Effector memory CD8-positive, alpha-beta T cell (primary cell): ENCODE measurements around the gene CDH4.

ENCODE experiments used
- ATAC-seq: fragments of 150-1000 bp; cut with Tn5 transposase; replicated peaks from 2 replicates; pipeline ENCODE4 v1.10.0; 2021; ENCODE audit warnings: mild to moderate bottlenecking, moderate library complexity
- DNase-seq, 3 experiments: peaks; one replicate each; pipeline ENCODE4 v3.0.0; 2021
- H3K27ac Mint-ChIP-seq, 2 donors: one replicate each; pipeline ENCODE4 v1.8.0; 2022; ENCODE audit warnings: mild to moderate bottlenecking in 2 of 2, mixed read lengths in 2 of 2, moderate library complexity in 2 of 2
- H3K27me3 Mint-ChIP-seq, 2 donors: one replicate each; pipeline ENCODE4 v1.8.0; 2022; ENCODE audit warnings: mixed read lengths in 2 of 2
- H3K36me3 Mint-ChIP-seq: one replicate; pipeline ENCODE4 v1.8.0; 2022; ENCODE audit warnings: mild to moderate bottlenecking, moderate library complexity, mixed read lengths; ENCODE audit not compliant: insufficient read depth
- H3K4me1 Mint-ChIP-seq, 2 donors: one replicate each; pipeline ENCODE4 v1.8.0; 2022; ENCODE audit warnings: low read depth in 2 of 2, mixed read lengths in 2 of 2
- H3K4me3 Mint-ChIP-seq, 2 donors: one replicate each; pipeline ENCODE4 v1.8.0; 2022; ENCODE audit warnings: mild to moderate bottlenecking in 2 of 2, mixed read lengths in 2 of 2, moderate library complexity in 2 of 2
- H3K9me3 Mint-ChIP-seq, 2 donors: one replicate each; pipeline ENCODE4 v1.8.0; 2022; ENCODE audit warnings: mixed read lengths in 2 of 2

Gene CDH4

GRCh38 chr20:61654726-61655125 is 402.7 kb downstream of the CDH4 start:
- Mint-ChIP-seq H3K27ac (no peak overlapping the region), H3K4me3 (no peak overlapping the region), H3K27me3 (peaks cover 5 to 19% of the 10 kb centered on the region in 2 donors), H3K9me3 (no peaks in the 10 kb centered on the region), H3K4me1 (peaks cover 0 to 2% of the 10 kb centered on the region in 2 donors), H3K36me3 (no peaks in the 10 kb centered on the region)
- no peak for ATAC-seq
- no peak for DNase-seq

GRCh38 chr20:61655591-61655990 is 403.5 kb downstream of the CDH4 start:
- no peak overlapping the region for H3K27ac Mint-ChIP-seq
- peaks cover 5 to 19% of the 10 kb centered on the region in 2 donors for H3K27me3 Mint-ChIP-seq
- H3K4me1 Mint-ChIP-seq, result peaks cover 0 to 2% of the 10 kb centered on the region in 2 donors
- ATAC-seq (no peak), DNase-seq (no peak)
- H3K36me3 Mint-ChIP-seq, result no peaks in the 10 kb centered on the region
- no peak overlapping the region for H3K4me3 Mint-ChIP-seq
- no peaks in the 10 kb centered on the region for H3K9me3 Mint-ChIP-seq

GRCh38 chr20:61656198-61656597 is 404.1 kb downstream of the CDH4 start:
- Mint-ChIP-seq H3K9me3 (no peaks in the 10 kb centered on the region), H3K4me3 (no peak overlapping the region), H3K36me3 (no peaks in the 10 kb centered on the region), H3K27ac (no peak overlapping the region), H3K27me3 (peaks cover 5 to 19% of the 10 kb centered on the region in 2 donors), H3K4me1 (peaks cover 0 to 2% of the 10 kb centered on the region in 2 donors)
- ATAC-seq (no peak), DNase-seq (no peak)

- no peak for ATAC-seq
- Mint-ChIP-seq H3K4me1 (peaks cover 0 to 2% of the 10 kb centered on the region in 2 donors), H3K27ac (no peak overlapping the region), H3K9me3 (no peaks in the 10 kb centered on the region), H3K4me3 (no peak overlapping the region), H3K27me3 (peaks cover 0 to 19% of the 10 kb centered on the region in 2 donors), H3K36me3 (no peaks in the 10 kb centered on the region)
- DNase-seq, result no peak
Observed at GRCh38 chr20:61657721-61658377, 405.8 kb downstream of the CDH4 start.

- Mint-ChIP-seq H3K27ac (no peak overlapping the region), H3K9me3 (no peaks in the 10 kb centered on the region), H3K4me1 (peaks cover 0 to 2% of the 10 kb centered on the region in 2 donors), H3K4me3 (no peak overlapping the region), H3K36me3 (no peaks in the 10 kb centered on the region), H3K27me3 (peaks cover 0 to 19% of the 10 kb centered on the region in 2 donors)
- DNase-seq, result no peak
- ATAC-seq, result no peak
Observed at GRCh38 chr20:61658563-61658962, 406.5 kb downstream of the CDH4 start.

GRCh38 chr20:61659246-61659993 is 407.4 kb downstream of the CDH4 start:
- Mint-ChIP-seq H3K4me1 (peaks cover 0 to 2% of the 10 kb centered on the region in 2 donors), H3K9me3 (no peaks in the 10 kb centered on the region), H3K27me3 (peaks cover 0 to 19% of the 10 kb centered on the region in 2 donors), H3K27ac (no peak overlapping the region), H3K4me3 (no peak overlapping the region), H3K36me3 (no peaks in the 10 kb centered on the region)
- ATAC-seq, result no peak
- DNase-seq, result no peak

GRCh38 chr20:61659994-61660346 is 407.9 kb downstream of the CDH4 start:
- Mint-ChIP-seq H3K4me1 (peaks cover 0 to 2% of the 10 kb centered on the region in 2 donors), H3K27me3 (peaks cover 0 to 19% of the 10 kb centered on the region in 2 donors), H3K9me3 (no peaks in the 10 kb centered on the region), H3K36me3 (no peaks in the 10 kb centered on the region), H3K27ac (no peak overlapping the region), H3K4me3 (no peak overlapping the region)
- DNase-seq (no peak), ATAC-seq (no peak)

GRCh38 chr20:61660559-61660958 is 408.5 kb downstream of the CDH4 start:
- Mint-ChIP-seq H3K4me1 (peaks cover 0 to 2% of the 10 kb centered on the region in 2 donors), H3K27me3 (peaks cover 0 to 17% of the 10 kb centered on the region in 2 donors)
- DNase-seq, result no peak

GRCh38 chr20:61661025-61661424 is 409.0 kb downstream of the CDH4 start:
- peaks cover 0 to 12% of the 10 kb centered on the region in 2 donors for H3K27me3 Mint-ChIP-seq
- H3K4me3 Mint-ChIP-seq, result no peak overlapping the region
- H3K9me3 Mint-ChIP-seq, result no peaks in the 10 kb centered on the region
- ATAC-seq (no peak), DNase-seq (no peak)
- H3K27ac Mint-ChIP-seq, result no peak overlapping the region
- H3K36me3 Mint-ChIP-seq, result no peaks in the 10 kb centered on the region
- no peaks in the 10 kb centered on the region for H3K4me1 Mint-ChIP-seq

More at GRCh38 chr20:61660559-61660958, 408.5 kb downstream of the CDH4 start:
- Mint-ChIP-seq H3K9me3 (no peaks in the 10 kb centered on the region), H3K27ac (no peak overlapping the region), H3K4me3 (no peak overlapping the region), H3K36me3 (no peaks in the 10 kb centered on the region)
- ATAC-seq, result no peak

- H3K4me1 Mint-ChIP-seq, result no peaks in the 10 kb centered on the region
- H3K9me3 Mint-ChIP-seq, result no peaks in the 10 kb centered on the region
- DNase-seq (no peak), ATAC-seq (no peak)
- H3K36me3 Mint-ChIP-seq, result no peaks in the 10 kb centered on the region
- H3K4me3 Mint-ChIP-seq, result no peak overlapping the region
- peaks cover 0 to 14% of the 10 kb centered on the region in 2 donors for H3K27me3 Mint-ChIP-seq
- H3K27ac Mint-ChIP-seq, result no peak overlapping the region
Observed at GRCh38 chr20:61661583-61661982, 409.5 kb downstream of the CDH4 start.

- H3K9me3 Mint-ChIP-seq, result no peaks in the 10 kb centered on the region
- DNase-seq, result no peak
- H3K36me3 Mint-ChIP-seq, result no peaks in the 10 kb centered on the region
- no peaks in the 10 kb centered on the region for H3K4me1 Mint-ChIP-seq
- no peak overlapping the region for H3K4me3 Mint-ChIP-seq
- peaks cover 0 to 16% of the 10 kb centered on the region in 2 donors for H3K27me3 Mint-ChIP-seq
- peak overlapping the region in 1 of 2 donors; percentile 41 for H3K27ac Mint-ChIP-seq
- ATAC-seq, result no peak
Observed at GRCh38 chr20:61662226-61662967, 410.3 kb downstream of the CDH4 start.

GRCh38 chr20:61662968-61663331 is 410.9 kb downstream of the CDH4 start:
- ATAC-seq (no peak), DNase-seq (no peak)
- no peaks in the 10 kb centered on the region for H3K36me3 Mint-ChIP-seq
- H3K4me1 Mint-ChIP-seq, result no peaks in the 10 kb centered on the region
- peaks cover 0 to 14% of the 10 kb centered on the region in 2 donors for H3K27me3 Mint-ChIP-seq
- no peak overlapping the region for H3K27ac Mint-ChIP-seq
- H3K4me3 Mint-ChIP-seq, result no peak overlapping the region
- H3K9me3 Mint-ChIP-seq, result no peaks in the 10 kb centered on the region

GRCh38 chr20:61663521-61664425 is 411.7 kb downstream of the CDH4 start:
- Mint-ChIP-seq H3K27ac (no peak overlapping the region), H3K4me3 (no peak overlapping the region)

More at GRCh38 chr20:61663521-61664425, 411.7 kb downstream of the CDH4 start:
- no peak for DNase-seq
- no peaks in the 10 kb centered on the region for H3K4me1 Mint-ChIP-seq
- H3K27me3 Mint-ChIP-seq, result peaks cover 0 to 17% of the 10 kb centered on the region in 2 donors
- H3K36me3 Mint-ChIP-seq, result no peaks in the 10 kb centered on the region
- no peak for ATAC-seq
- no peaks in the 10 kb centered on the region for H3K9me3 Mint-ChIP-seq
